MM.1S (cell line): ENCODE results near the gene TTC7B.

ENCODE experiments used
- DNase-seq: peaks from one replicate; pipeline ENCODE4 v3.0.0-alpha.2; 2015
- H2AFZ ChIP-seq: fragments of 300-600 bp; sonication (generic); 2 replicates; pipeline ENCODE4 v1.6.0; 2016; ENCODE audit warnings: antibody characterized with exemption, low read length
- H3F3A ChIP-seq: fragments of 300-600 bp; sonication (generic); 2 replicates; pipeline ENCODE4 v1.6.1; 2016; ENCODE audit warnings: mild to moderate bottlenecking, antibody characterized with exemption, low read length, moderate library complexity, mixed read lengths; ENCODE audit not compliant: insufficient read depth
- H3K27ac ChIP-seq: fragments of 300-600 bp; sonication (generic); 2 replicates; pipeline ENCODE4 v1.5.1; 2016; ENCODE audit warnings: mild to moderate bottlenecking, low read length
- H3K27me3 ChIP-seq: fragments of 300-600 bp; sonication (generic); replicated peaks from 2 replicates; pipeline ENCODE4 v1.6.0; 2016; ENCODE audit warnings: low read length; ENCODE audit not compliant: insufficient read depth
- H3K36me3 ChIP-seq: fragments of 300-600 bp; sonication (generic); replicated peaks from 2 replicates; pipeline ENCODE4 v1.6.1; 2016; ENCODE audit warnings: mild to moderate bottlenecking, low read length, mixed read lengths; ENCODE audit not compliant: insufficient read depth
- H3K4me1 ChIP-seq: fragments of 300-600 bp; sonication (generic); 2 replicates; pipeline ENCODE4 v1.6.1; 2016; ENCODE audit warnings: low read length, mixed read lengths
- H3K4me2 ChIP-seq: fragments of 300-600 bp; sonication (generic); 2 replicates; pipeline ENCODE4 v1.6.0; 2016; ENCODE audit warnings: low read depth, low read length
- H3K4me3 ChIP-seq: fragments of 300-600 bp; sonication (generic); 2 replicates; pipeline ENCODE4 v1.5.1; 2016; ENCODE audit warnings: low read length, mixed read lengths
- H3K79me2 ChIP-seq: fragments of 300-600 bp; sonication (generic); 2 replicates; pipeline ENCODE4 v1.6.1; 2016; ENCODE audit warnings: mixed run types, low read length, mixed read lengths
- H3K9ac ChIP-seq: fragments of 300-600 bp; sonication (generic); 2 replicates; pipeline ENCODE4 v1.6.1; 2016; ENCODE audit warnings: low read length, mixed read lengths
- H3K9me2 ChIP-seq: fragments of 300-600 bp; sonication (generic); replicated peaks from 2 replicates; pipeline ENCODE4 v1.6.1; 2016; ENCODE audit warnings: mild to moderate bottlenecking, low read length, mixed read lengths; ENCODE audit not compliant: insufficient read depth
- H3K9me3 ChIP-seq: fragments of 300-600 bp; sonication (generic); replicated peaks from 2 replicates; pipeline ENCODE4 v1.6.1; 2016; ENCODE audit warnings: mild to moderate bottlenecking, low read length, mixed read lengths; ENCODE audit not compliant: insufficient read depth
- H4K20me1 ChIP-seq: fragments of 300-600 bp; sonication (generic); 2 replicates; pipeline ENCODE4 v1.6.1; 2016; ENCODE audit warnings: mild to moderate bottlenecking, low read length, moderate library complexity, mixed read lengths; ENCODE audit not compliant: insufficient read depth
- CTCF ChIP-seq: fragments of 300-600 bp; sonication (generic); IDR thresholded peaks from 2 replicates; pipeline ENCODE4 v1.5.1; 2016; ENCODE audit warnings: antibody characterized with exemption, low read length, mixed read lengths
- EZH2 ChIP-seq: fragments of 300-600 bp; sonication (generic); optimal IDR thresholded peaks from 2 replicates; pipeline ENCODE3; 2017; ENCODE audit warnings: low read depth, mild to moderate bottlenecking, antibody characterized with exemption, low read length, mixed read lengths
- EZH2phosphoT487 ChIP-seq: fragments of 300-600 bp; sonication (generic); IDR thresholded peaks from 2 replicates; pipeline ENCODE4 v1.6.1; 2018; ENCODE audit warnings: antibody characterized with exemption, low read length

Gene TTC7B

GRCh38 chr14:90487462-90487861 lies 328.8 kb downstream of the TTC7B start:
- no peaks in the 10 kb centered on the region for H3K9me3 ChIP-seq
- H3K79me2 ChIP-seq: no peaks in the 10 kb centered on the region
- no peaks in the 10 kb centered on the region for H3K36me3 ChIP-seq
- H3K9me2 ChIP-seq: no peaks in the 10 kb centered on the region
- no peak overlapping the region for H2AFZ ChIP-seq
- no peak overlapping the region for H3K4me3 ChIP-seq
- H4K20me1 ChIP-seq: no peaks in the 10 kb centered on the region
- H3F3A ChIP-seq: no peaks in the 10 kb centered on the region
- H3K27me3 ChIP-seq: no peaks in the 10 kb centered on the region
- H3K4me1 ChIP-seq: no peaks in the 10 kb centered on the region
- DNase-seq: no peak
- TF ChIP-seq CTCF: no peak
- no peak for TF ChIP-seq EZH2
- H3K27ac ChIP-seq: no peak overlapping the region
- H3K9ac ChIP-seq: no peak overlapping the region
- H3K4me2 ChIP-seq: no peak overlapping the region

- H3K9ac ChIP-seq: no peak overlapping the region
- no peak for TF ChIP-seq EZH2
- no peak for TF ChIP-seq EZH2phosphoT487
- TF ChIP-seq CTCF: no peak
- no peaks in the 10 kb centered on the region for H3K79me2 ChIP-seq
- no peaks in the 10 kb centered on the region for H3F3A ChIP-seq
- no peaks in the 10 kb centered on the region for H4K20me1 ChIP-seq
- no peak overlapping the region for H3K4me3 ChIP-seq
- DNase-seq: no peak
- H3K4me1 ChIP-seq: no peaks in the 10 kb centered on the region
- no peak overlapping the region for H3K4me2 ChIP-seq
- H3K9me3 ChIP-seq: no peaks in the 10 kb centered on the region
- no peak overlapping the region for H2AFZ ChIP-seq
- no peaks in the 10 kb centered on the region for H3K27me3 ChIP-seq
- no peak overlapping the region for H3K27ac ChIP-seq
- no peaks in the 10 kb centered on the region for H3K36me3 ChIP-seq
- no peaks in the 10 kb centered on the region for H3K9me2 ChIP-seq
Observed at GRCh38 chr14:90487031-90487430, 329.2 kb downstream of the TTC7B start.

- no peaks in the 10 kb centered on the region for H3K9me3 ChIP-seq
- no peaks in the 10 kb centered on the region for H3K27me3 ChIP-seq
- no peak for DNase-seq
- no peak overlapping the region for H2AFZ ChIP-seq
- H3K9me2 ChIP-seq: no peaks in the 10 kb centered on the region
- H4K20me1 ChIP-seq: no peaks in the 10 kb centered on the region
- H3K4me2 ChIP-seq: no peak overlapping the region
- H3K4me1 ChIP-seq: no peaks in the 10 kb centered on the region
- TF ChIP-seq CTCF (no peak), EZH2 (no peak), EZH2phosphoT487 (no peak)
- no peaks in the 10 kb centered on the region for H3F3A ChIP-seq
- H3K79me2 ChIP-seq: no peaks in the 10 kb centered on the region
- no peak overlapping the region for H3K27ac ChIP-seq
- H3K36me3 ChIP-seq: no peaks in the 10 kb centered on the region
- H3K4me3 ChIP-seq: no peak overlapping the region
- no peak overlapping the region for H3K9ac ChIP-seq
Observed at GRCh38 chr14:90484291-90484690, 331.9 kb downstream of the TTC7B start.

- Histone ChIP-seq H3K9me2 (no peaks in the 10 kb centered on the region), H3K27me3 (no peaks in the 10 kb centered on the region), H2AFZ (no peak overlapping the region), H3K9me3 (no peaks in the 10 kb centered on the region), H3K4me2 (no peak overlapping the region), H3K9ac (no peak overlapping the region), H4K20me1 (no peaks in the 10 kb centered on the region), H3K79me2 (no peaks in the 10 kb centered on the region), H3K36me3 (no peaks in the 10 kb centered on the region), H3K4me3 (no peak overlapping the region), H3K27ac (no peak overlapping the region), H3F3A (no peaks in the 10 kb centered on the region), H3K4me1 (no peaks in the 10 kb centered on the region)
- no peak for TF ChIP-seq EZH2phosphoT487
- no peak for TF ChIP-seq EZH2
- no peak for TF ChIP-seq CTCF
- no peak for DNase-seq
Observed at GRCh38 chr14:90483571-90483974, 332.7 kb downstream of the TTC7B start.
